IPS DF 19.7 (cell line): ENCODE results near the gene RSPO3.
"Not testable (repeated sequence)": the region's sequence is repeated elsewhere in the genome, so short reads cannot be mapped to it uniquely, and the experiment has no call there.

Experiments used
- DNase-seq: peaks from one replicate; pipeline ENCODE4 v3.0.0-alpha.2; 2013; ENCODE audit warnings: low read depth, low spot score

The RSPO3 gene

DNA sequence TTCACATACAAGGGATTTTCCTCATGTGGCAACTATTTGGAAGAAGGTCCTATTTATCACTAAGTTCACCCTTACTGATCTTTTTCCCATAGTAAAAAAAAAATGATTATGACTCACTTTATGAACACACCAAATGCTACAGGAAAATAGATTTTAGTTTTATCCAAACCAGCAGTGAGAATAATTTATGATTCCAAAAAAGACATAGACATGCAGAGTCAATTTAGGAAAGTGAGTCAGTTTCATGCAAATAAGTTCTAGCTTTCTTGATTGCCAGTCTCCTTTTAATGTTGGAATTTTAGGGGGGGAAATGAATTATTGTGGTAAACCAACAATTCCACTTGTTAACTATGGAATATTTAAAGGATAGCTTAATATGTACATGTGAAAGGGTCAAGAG lies 84.2 kb downstream of the RSPO3 start:
- DNase-seq = no peak

DNA sequence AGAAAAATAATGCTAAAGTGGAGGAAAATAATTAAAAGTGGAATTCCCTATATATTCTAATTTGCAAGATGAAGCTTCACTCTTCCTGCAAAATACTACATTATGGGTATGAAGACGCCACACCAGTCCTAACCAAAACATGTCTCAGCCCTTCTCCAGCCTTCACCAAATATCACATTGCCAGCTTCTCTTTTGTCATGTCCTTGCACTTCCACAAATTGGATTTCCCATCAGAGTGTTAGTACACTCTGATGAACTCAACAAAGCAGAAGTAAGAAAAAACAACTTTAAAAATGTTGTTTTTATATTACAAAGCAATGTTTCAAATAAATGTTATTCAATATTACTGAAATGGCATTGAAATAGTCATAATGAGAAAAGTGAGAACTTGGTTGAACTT lies 85.8 kb downstream of the RSPO3 start:
- DNase-seq = no peak

DNA sequence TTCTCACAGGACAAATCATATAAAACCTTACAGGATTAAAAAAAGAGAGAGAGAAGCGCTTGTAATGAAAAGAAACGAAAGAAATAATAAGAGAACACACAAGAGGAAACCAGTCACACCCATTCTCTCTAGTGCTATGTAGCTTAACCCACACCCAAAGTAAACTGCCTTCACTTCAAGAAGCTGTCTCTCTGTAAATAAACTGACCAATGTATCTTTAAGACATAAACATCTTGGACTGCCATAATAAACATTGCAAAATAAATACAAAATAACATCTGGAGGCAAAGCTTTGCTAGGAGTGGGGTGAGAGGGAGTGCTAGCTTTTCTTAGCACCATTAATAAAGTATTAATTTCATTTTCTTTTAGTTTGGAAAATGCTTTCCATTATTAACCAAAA lies 86.6 kb downstream of the RSPO3 start:
- no peak for DNase-seq

DNA sequence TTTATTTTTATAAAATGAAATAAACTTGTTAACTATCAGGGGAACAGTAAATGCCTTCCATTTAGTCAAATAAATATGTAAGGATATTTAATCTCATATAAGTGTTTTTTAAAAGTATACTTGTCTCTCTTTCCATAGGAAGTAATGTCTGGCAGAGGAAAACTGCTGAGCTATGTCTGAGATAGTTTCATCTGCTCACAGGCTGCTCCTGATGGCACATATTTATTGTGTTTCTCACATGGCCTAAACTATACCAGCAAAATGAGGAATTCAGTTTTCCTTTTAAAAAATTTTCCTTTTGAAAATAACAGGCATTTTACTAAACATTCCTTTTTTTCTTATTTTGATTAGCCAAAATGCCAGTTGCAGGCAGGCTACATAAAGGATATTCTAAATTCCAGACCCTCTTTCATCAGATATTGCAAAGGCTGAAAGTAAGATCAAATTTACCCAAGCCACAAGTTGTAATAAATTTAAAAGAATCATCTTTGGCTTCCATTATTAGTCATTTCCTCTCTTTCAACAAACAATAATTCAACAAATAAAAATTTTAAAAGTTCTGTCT lies 88.1 kb downstream of the RSPO3 start:
- no peak for DNase-seq

DNA sequence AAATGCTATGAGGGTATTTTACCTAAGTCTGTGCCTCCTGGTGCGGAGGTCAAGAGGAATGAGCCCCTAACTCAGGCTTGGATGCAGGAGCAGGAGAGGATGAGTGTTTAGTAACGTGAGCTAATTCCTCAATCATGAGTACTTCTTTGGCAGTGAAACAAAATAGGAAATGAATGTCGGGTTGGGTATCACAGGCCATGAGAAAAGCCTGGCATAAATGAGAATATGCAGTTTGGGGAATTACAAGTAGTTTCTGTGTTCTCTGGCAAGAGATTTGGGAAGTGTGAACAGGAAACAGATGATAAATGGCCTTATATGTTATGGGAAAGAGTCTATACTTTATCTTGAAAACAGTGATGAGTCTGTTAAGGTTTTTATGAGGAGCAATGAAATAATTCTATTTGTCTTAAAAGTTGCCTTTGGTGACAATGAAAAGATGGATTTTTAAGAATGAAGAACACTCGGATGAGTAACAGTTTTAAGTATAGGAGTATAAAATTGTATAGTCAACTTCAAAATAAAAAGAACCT lies 89.2 kb downstream of the RSPO3 start:
- no peak for DNase-seq

DNA sequence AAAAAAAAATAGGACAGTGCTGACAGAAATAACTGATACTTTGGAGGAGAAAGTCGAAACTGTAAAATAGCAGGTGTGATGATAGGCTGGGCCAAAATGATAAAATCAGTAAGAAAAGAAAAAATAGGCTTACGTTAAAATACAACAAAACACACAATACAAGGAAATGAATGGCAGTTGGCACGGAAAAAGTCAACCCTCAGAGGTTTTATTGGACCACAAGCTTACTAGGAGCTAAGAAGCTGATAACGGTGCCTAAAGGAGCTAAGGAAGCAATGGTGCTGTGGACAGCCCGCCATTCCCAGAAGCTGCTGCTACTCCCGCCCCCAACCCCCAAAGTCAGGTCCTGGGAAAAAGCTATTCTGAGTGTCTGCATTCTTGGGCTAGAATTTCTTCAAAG lies 92.3 kb downstream of the RSPO3 start:
- no peak for DNase-seq

DNA sequence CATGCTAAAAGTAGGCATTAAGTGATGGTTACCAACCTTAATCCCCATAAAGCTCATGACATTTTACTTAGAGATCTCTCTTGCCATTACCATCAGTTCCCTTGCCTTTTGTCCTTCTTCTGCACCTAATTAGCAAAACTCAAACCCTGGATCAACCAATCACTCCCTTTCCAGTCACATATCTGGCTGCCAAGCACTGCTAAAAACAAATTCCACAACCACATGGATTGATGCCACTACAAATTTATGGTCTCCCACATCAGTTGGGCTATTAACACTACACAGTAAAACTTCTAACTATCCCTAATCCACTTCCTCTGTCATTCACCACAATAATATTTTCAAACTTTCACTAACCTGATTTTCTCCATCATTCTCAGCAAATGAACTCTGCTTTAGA lies 93.9 kb downstream of the RSPO3 start:
- DNase-seq = no peak

DNA sequence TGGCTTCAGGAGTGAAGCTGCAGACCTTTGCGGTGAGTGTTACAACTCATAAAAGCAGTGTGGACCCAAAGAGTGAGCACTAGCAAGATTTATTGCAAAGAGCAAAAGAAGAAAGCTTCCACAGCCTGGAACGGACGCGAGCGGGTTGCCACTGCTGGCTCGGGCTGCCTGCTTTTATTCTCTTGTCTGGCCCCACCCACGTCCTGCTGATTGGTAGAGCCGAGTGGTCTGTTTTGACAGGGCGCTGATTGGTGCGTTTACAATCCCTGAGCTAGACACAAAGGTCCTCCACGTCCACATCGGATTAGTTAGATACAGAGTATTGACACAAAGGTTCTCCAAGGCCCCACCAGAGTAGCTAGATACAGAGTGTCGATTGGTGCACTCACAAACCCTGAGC lies 95.6 kb downstream of the RSPO3 start:
- not testable (repeated sequence) for DNase-seq

DNA sequence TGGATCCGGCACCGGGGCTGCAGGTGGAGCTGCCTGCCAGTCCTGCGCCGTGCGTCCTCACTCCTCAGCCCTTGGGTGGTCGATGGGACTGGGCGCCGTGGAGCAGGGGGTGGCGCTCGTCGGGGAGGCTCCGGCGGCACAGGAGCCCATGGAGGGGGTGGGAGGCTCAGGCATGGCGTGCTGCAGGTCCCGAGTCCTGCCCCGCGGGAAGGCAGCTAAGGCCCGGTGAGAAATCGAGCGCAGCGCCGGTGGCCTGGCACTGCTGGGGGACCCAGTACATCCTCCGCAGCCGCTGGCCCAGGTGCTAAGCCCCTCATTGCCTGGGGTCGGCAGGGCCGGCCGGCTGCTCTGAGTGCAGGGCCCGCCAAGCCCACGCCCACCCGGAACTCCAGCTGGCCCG lies 96.1 kb downstream of the RSPO3 start:
- not testable (repeated sequence) for DNase-seq

DNA sequence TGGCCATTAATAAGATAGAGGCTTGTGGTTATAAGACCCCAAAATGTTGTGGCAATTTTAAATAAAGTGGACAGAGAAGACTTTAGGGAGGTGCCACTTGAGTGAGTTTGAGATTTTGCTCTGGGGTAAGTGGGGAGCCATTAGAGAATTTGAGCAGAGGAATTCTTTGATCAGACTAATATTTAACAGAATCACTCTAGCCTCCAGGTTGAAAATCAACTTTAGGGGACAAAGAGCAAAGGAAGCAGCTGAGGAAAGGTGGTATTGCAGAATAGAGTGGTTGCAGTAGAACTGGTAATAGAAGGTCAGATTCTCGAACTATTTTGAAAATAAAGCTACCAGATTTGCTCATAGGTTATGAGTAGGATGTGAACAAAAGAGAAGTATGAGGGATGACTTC lies 97.5 kb downstream of the RSPO3 start:
- DNase-seq = no peak

DNA sequence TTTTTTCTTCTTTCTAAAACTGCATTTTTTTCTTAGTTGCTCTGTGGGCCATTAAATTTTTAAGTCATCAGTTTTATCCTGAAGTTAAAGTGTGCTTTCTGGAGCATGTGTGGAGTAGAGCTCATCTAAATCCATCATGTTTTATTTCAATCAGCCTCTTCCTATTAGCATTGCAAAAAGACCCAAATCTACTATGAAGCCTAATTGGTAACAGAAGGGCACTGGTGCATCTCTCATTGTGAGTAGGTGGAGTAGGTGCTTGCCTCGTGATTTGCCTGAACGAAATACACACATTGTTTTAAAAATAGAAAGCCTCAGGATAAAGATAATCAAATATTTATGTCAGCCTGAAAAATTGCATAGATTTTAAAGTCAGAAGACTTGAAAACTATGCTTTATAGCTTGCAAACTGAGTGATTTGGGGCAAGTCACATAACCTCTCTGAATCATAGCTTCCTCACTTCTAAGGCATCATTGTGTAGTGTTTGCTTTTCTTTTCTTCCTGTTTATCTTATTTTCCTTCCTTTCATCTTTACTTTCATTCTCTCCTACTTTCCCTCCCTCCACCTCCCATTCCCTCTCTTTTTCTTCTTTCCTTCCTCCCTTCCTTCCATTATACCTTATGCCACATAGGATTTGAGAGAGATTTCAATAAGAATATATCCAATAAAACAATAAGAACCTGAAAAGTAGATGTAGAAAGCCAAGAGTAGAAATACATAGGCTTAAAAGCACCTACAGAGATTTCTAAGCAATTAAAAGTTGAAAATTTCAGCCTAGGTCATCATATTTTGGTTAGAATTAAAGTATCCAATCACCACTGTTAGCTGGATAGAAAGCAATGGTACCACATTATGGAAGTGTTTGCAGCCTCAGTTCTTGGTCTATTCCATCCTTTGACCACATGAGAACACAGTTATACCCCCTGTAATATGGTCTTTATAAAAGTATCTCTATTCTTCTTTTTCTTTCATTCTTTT lies 98.6 kb downstream of the RSPO3 start:
- no peak for DNase-seq

DNA sequence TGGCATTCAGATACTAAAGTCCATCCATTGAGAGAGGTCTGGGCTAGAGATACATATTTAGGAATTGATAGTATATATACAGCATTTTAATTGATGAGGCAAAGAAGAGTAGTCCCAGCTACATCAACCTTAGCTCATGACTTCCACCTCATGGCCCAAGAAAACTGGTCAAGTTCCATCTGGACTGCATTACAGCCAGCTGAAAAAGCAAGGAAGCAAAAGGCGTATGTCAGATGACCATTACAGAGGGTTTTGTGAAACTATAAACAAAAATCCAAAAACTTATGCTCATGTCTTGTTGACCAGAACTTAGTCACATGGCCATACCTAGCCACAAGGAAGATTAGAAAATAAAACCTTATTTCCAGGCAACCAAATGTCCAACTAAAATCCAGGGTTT lies 101.4 kb downstream of the RSPO3 start:
- DNase-seq = no peak

DNA sequence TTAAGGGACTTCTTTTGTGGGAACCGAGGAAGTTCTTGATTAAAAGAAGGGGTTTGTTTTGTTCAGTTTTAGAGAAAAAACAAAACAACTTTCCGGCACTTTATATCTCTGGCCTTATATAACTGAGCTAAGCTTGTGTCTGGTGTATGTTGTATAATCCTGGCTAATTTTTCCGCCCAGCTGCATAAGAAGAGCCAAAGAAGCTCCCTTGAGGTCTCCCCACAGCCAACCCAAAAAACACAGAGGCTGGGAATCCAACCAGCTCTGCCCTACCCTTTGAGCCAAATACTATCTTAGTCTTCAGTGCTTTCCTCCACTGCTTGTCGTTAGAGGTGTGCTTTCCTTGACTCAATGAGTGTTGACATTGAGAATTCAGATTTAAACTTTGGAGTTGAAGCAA lies 102.7 kb downstream of the RSPO3 start:
- DNase-seq = no peak

DNA sequence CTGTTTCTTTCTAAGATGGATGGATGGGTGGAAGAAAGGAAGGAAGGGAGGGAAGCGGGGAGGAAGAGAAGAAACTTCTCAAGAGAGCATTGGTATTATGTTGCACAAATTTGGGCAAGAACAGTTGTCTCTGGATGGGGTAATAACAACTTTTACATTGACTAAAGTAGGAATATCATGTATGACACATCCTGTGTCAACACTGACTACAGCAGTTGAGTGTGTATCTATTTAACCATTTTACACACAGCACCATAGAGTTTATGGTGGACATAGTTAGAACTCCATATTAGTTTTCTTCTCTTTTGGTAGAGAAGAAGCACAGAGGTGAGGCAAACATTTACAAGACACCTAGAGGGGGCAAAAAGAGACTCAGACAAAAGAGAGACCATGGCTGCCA lies 103.9 kb downstream of the RSPO3 start:
- DNase-seq = no peak

DNA sequence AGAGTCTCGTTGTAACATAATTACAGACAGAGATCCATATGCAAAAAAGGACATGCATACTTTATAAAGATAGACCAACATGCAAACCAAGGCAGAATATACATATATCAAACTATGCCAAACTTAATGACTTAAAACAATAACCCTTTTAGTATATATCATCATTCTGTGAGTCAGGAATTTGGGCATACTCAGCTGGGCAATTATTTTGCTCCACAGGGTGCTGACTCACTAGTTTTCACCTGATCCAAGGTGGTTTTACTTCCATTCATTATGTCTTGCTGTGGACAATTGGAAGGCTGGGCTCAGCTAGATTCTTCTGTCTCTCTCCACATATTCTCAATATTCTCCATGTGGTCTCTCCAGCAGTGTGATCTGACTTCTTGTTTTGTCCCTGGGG lies 107.0 kb downstream of the RSPO3 start:
- DNase-seq = no peak

DNA sequence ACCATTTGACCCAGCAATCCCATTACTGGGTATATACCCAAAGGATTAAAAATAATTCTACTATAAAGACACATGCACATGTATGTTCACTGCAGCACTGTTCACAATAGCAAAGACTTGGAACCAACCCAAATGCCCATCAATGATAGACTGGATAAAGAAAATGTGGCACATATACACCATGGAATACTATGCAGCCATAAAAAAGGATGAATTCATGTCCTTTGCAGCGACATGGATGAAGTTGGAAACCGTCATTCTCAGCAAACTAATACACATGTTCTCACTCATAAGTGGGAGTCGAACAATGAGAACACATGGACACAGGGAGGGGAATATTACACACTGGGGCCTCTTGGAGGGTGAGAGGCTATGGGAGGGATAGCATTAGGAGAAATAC lies 115.3 kb downstream of the RSPO3 start:
- DNase-seq = not testable (repeated sequence)

DNA sequence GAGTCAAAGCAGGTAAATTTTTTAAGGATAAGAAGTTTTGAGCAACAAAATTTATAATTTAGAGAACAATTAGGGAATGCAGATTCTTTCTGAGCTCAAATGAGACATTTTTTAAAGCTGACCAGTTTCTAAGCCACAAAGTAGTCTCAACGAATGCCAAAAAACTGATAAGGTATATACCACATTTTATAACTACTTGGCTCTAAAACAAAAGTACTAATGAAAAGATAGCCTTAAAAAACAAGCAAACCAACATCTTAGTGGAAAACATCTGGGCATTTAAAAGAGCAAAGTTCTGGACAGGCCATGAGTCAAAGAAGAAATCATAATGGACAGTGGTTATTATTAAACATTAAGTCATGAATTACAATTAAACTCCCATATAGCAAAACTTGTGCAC lies 125.0 kb downstream of the RSPO3 start:
- no peak for DNase-seq
